Activated naive CD4-positive, alpha-beta T cell (primary cell): Measurements from ENCODE around the gene INO80D.
"Not testable (repeated sequence)": the region's sequence is repeated elsewhere in the genome, so short reads cannot be mapped to it uniquely, and the experiment has no call there.

Experiments used
- DNase-seq, 4 experiments: peaks; one replicate each; lab custom pipeline; 2025; lab: John Stamatoyannopoulos, UW

The INO80D gene

DNA sequence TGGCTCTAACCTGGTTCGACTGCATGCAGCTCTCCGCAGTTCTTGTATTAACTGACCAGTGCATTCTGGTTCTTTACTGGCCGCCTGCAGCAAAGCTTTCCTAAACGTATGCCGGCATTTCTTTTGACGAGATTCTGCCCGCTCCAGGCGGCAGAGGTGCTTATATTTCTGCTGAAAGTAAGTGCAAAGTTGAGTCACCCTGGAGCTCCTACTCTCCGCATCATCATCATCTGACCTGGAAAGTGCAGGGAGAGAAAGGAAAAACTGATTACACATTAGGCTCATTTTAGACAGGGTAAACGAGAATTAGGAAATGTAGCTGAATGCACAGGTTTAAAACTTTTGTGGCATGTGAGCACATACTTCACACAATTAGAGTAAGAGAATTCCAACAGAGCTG, 57.9 kb downstream of the INO80D start:
- no peak for DNase-seq

DNA sequence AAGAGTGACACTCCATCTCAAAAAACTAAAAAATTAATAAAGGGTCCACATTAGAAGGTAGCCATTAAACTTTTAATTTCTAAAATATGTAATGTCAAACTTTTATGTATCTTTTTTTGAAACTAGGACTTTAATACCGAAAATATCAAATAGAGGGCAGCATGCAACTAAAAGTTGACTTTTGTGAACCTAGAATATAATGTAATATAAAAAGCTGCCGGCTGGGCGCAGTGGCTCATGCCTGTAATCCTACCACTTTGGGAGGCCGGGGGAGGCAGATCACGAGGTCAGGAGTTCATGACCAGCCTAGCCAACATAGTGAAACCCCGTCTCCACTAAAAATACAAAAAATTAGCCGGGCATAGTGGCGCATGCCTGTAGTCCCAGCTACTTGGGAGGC, 62.8 kb downstream of the INO80D start:
- DNase-seq: no peak

DNA sequence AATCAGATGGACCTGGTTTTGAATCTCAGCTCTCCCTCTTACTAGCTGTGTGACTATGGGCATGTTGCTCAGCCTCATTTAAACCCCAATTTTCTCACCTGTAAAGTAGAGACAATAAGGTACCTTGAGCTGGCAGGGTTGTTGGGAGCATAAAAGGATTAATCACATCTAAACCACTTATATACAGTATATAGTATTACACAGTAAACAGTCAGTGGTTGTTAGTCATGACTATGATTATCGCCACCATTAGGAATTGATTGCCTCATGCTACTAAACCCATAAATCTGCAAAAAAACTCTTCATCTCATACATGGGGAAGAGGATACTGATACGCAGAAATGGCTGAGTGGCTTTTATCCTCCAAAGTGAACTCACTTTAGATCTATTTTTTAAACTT, 65.8 kb downstream of the INO80D start:
- DNase-seq: no peak

DNA sequence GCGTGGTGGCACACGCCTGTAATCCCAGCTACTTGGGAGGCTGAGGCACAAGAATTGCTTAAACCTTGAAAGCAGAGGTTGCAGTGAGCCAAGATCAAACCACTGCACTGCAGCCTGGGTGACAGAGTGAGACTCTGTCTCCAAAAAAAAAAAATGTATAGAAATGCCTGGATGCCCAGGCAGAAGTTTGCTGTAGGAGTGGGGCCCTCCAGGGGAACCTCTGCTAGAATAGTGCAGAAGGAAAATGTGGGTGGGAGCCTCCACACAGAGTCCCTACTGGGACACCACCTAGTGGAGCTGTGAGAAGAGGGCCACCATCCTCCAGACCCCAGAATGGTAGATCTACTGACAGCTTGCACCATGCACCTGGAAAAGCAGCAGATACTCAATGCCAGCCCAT, 70.2 kb downstream of the INO80D start:
- DNase-seq: not testable (repeated sequence)

DNA sequence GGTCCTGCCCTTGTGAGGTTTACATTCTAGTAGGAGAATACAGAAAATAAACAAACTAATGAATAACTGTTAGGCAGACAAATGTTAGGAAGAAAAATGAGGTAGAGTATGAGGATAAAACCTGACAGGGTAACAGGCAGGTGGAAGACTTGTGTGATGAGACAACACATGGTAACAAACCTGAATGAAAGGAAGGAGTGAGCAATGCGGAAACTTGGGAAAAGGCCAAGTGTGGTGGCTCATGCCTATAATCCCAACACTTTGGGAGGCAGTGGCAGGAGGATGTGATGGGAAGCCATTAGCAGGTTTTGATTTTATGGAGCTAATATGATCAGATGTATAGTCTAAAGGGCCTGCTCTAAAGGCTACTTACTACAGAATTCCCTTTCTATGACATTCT, 74.2 kb downstream of the INO80D start:
- DNase-seq: no peak

DNA sequence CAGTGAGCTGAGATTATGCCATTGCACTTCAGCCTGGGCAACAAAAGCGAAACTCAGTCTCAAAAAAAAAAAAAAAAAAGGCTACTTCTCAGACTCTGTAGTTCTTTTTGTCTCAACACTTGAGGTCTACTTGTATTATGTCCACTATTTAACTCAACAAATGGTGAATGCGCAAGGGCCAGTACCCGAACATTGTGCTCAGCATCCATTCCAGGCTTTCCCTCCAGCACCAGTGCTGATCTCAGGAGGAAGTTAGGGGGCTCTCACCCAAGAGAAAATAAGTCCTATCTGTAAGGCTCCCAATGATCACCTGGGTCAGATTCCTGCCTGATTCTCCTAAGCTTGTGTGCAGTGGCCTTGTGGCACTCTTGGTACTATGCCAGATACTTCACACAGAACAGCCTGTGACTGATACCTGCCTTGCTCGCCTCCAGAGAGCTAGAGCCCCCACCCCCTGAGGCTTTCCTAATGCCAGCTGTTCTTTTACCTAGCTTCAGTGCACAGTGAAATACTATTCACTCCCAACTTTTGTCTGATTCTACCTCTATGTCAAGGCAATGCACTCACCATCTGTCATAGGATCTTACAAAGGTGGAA, 74.9 kb downstream of the INO80D start:
- DNase-seq: no peak

DNA sequence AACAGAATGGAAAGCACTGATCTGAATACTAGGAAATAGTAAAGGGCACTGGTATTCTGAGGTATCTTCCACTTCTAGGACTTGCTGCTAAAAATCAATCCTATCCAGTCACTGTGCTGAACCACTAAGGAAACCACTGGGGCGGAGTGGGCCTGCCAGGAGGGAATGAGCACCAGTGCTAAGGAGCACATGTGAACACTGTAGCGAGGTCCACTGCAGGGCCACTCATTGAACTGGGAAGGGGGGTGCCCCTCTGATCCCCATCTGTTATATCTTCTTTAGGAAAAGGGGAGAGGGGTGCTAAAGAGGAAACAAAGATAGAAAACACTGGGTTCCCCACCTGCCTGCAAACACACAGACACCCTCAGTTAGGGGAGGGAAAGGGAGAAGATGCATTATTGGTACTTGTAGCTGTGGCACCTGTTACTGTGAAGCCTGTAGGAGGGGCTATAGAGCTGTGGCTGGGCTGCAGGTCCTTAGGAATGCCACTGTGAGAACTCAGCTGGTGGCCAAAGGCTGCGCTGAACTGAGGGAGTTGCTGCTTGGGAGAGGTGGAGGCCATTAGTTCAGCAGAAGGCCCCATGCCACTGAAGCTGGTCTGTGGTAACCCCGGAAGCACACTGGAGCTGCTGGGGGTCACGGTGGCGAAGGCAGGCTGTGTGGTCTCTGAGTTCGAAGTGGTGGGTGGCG, 81.8 kb downstream of the INO80D start:
- no peak for DNase-seq

DNA sequence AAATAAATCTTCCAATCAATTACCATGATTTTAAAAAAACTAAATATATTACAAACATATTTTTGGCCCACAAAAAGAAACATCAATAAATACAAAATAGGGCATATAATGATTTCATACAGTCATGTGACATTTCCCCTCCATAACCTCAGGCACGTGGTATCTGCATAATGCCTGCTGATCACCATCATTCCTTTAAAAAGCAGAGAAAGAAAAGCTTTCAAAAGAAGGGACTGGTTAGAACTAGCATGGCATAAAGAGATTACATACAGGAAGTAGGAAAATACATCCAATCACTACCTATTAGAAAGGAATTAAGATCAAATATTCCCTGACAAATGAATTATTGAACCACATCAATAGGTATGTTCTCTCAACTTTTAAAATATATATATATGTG, 83.5 kb downstream of the INO80D start:
- DNase-seq: no peak

DNA sequence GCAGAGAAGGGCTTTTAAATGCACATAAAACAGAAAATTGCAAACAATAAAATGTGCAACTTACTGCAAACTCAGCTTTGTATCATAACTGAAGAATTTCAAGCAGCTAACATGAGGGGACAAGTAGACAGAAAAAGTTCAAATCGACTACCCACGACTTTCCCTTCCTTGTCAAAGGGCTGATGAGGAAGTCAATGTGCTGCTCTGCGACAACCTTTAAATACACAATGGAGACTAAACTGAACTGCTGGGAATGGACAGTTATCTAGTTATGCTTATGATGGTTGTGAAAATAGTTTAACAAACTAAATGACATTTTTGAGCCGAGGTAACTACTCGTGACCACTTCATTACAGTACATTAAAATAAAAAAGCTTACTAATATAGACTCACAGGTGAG, 84.1 kb downstream of the INO80D start:
- no peak for DNase-seq

DNA sequence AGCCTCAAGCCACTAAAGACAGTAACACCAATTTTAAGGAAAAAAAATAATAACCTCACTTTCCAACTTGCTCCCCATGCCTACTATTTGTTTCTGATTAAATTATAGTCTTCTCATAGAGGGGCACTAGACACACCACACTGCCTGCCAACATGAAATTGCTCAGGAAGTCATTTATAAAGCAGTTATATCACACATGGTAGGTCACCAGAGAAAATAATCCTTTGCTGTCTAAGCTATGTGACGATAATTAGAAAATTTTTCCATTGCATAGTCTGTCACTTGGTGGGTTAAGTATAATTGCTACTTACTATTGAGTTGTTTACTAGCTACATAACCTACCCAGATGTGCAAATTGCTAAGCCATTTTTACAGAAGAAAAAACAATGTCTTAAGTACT, 85.2 kb downstream of the INO80D start:
- no peak for DNase-seq

DNA sequence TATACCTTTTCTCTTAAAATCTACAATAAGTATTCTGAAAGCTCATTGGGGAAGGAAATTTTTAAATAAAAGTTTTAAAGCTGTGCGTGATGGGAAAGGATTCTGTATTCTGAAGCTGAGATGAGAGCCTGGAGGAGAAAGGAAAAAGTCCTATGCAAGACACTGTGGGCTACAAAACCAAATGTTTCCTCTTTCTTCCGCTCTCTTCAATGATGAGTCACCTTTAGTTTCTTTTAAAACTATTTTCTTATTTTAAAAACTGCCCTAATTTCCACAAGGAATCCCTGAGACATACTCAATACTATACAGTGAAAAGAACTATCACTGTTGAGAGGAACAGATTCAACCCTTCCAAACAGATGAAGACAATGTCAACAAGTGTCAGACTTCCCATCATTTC, 87.4 kb downstream of the INO80D start:
- no peak for DNase-seq

DNA sequence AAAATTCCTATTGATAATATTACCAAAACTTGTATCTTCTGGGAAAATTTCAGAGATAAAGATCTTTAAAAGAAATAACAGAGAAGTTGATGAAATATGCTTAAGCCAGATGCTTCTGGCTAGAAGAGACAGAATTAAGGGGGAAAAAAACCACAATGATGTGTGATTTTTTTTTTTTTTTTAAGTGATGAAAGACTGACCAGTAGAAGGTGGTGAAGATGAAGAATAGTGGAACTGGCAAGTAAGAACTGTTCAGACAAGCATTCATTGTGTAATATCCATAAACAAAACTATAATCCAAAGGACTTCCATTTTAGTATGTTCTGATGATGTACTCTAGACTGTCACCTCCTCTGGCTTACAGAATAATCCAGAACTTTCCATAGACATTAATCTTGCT, 89.8 kb downstream of the INO80D start:
- DNase-seq: no peak

DNA sequence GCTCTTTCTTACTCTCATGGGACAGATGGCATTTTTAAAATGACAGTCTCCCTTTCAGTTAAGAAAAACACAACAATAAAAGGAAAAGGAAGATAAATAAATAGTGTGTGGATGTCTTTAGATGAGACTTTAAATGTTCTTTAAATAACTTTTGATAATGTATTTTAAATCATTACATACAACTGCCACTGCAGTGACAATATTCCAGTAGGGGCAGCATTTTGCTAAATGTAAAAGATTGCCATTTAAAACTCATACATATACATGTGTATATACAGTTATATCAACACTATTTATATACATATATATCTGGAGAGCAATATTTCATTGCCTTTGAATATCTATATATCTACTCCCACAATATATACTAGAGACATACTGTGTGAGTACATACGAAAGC, 90.7 kb downstream of the INO80D start:
- DNase-seq: no peak

DNA sequence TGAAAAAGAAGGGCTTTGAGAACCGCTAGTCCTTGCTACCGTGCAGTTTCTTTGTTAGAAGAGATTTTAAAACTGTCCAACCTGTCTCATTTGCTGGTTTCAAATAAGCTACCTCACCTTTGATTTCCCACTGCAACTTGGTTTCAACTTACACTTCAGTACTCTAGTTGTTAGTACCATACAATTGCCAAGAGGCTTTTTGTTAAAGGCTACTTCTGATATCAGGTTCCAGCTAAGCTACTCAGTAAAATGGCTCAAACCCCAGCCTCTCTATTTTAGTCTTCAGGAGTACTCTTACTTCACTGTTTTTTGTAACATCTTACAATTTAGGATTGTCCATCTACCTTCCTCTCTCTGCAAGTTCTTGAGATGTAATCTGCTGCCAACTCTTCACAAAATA, 91.6 kb downstream of the INO80D start:
- no peak for DNase-seq

DNA sequence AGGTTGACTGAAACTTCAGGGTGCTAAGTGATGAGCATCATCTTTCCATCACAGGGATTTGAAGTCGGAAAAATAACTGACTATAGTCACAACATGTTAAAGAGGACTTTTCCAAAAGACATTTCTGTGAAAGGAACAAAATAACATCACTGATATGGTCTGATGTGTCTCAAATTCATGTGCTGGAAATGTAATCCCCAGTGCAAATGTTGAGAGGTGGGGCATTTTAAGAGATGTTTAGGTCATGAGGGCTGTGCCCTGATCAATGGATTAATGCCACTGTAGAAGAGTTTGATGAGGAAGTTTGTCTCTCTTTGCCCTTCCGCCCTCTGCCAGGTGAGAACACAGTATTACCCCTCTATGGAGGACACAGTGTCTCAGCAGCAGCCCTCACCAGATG, 95.9 kb downstream of the INO80D start:
- no peak for DNase-seq

DNA sequence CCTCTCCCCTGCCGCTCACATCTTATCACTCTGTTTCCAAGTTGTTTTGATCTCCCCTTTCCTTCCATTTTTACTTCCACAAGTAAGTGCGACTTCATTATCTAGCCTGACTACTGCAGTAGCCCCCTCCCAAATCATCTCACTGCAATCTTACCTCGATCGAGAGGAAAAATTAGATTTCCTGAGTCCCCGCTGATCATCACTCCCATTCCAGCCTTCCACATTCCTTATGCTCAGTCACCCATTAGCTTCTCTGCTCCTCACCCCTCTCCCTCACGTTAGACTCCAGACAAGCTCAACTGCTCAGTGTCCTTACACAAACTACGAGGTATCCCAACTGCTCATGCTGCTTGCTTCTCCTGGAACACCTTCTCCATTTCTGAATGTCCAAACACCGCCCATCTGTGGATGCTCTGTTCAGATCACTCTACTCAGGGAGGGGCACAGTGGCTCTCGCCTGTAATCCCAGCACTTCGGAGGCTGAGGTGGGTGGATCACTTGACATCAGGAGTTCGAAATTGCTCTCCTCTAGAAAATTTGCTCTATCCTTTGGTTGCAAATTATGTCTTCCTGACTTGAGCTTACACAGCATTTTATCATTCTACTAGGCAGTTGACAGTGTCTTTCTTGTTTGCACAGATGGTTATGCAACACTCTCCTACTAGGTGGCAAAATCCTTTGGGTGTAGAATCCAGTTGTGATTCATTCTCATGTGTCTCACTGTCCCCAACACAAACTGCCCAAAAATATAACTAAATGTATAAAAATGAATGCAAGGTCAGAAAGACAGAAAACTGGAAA, 96.5 kb downstream of the INO80D start:
- DNase-seq: no peak

DNA sequence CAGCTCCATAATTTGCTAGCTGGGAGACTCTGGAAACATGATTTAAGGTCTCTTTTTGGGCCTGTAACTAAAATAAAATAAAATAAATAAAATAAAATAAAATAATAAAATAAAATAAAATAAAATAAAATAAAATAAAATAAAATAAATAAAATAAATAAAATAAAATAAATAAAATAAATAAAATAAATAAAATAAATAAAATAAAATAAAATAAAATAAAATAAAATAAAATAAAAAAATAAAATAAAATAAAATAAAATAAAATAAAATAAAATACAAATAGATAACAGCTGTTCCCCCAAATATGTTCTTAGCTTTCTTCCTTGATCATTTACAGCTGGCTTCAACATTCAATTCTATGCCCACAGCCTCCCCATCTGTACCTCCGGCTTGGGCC, 97.3 kb downstream of the INO80D start:
- not testable (repeated sequence) for DNase-seq

DNA sequence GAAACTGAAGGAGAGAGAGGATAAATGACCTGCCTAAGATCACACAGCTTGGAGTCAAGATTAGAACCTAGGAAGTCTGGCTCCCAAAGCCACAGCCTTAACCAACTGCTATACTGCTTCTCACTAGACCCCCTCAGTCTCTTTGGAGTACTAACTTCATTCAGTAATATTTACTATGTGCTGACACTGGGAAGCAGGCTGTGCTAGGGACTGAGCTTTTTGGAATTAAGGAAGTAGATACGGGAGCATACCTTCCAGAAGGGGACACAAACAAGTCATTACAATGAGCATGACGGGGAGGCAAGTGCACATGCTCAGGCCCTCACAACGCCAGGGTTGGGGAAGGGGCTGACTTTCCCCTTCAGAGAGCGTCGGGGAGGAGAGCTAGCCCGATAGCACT, 97.7 kb downstream of the INO80D start:
- DNase-seq: no peak

DNA sequence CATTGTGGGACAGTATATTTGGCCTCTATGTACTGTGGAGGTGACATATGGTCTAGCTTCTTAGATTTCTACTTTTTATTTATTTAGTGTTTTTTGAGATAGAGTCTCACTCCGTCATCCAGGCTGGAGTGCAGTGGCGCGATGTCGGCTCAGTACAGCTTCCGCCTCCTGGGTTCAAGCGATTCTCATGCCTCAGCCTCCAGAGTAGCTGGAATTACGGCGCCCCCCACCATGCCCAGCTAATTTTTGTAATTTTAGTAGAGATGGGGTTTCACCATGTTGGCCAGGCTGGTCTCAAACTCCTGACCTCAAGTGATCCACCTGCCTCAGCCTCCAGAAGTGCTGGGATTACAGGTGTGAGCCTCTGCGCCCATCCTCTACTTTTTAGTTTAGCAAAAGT, 99.6 kb downstream of the INO80D start:
- not testable (repeated sequence) for DNase-seq

DNA sequence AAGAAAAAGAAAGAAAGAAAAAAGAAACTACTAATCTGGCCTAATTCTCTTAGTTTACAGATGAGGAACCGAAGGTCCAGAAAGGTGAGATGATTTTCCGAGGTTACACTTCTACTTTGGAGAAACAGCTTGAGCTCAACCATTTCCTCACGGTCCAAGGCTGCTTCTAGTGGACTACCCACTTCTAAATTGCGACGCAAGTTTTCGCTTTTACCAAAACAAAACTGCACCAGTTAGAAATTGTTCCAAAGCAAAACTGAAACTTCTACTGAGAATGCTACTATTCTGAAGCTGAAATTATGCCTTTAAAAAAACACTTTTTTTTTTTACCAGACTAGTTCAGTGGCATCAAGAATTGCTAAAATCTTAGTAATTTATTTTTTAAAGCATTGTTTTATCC, 101.6 kb downstream of the INO80D start:
- no peak for DNase-seq

DNA sequence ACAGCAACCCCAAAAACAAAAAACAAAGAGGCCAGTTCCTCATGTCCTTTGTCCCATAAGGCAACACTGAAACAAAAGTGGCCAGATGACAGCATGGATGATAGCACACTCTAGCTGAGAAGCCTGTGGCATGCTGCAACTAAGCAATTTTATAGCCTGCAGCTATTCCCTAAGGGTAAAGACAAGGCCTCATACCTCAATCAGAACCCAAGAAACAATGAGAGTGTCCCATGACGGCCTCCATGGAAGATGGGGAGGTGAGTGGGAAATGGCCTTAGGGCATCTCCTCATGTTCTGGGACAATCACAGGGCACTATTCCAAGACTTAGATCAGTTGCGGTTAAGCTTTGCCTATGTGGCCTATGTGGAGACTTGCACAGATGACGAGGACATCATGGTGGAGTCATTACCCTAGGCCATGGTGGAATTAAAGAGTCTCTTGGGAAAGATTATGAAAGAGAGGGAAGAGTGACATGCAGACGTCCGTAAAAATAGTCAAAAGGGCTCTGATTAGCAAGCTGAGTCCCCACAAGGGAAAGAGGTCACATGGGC, 103.1 kb downstream of the INO80D start:
- DNase-seq: no peak

DNA sequence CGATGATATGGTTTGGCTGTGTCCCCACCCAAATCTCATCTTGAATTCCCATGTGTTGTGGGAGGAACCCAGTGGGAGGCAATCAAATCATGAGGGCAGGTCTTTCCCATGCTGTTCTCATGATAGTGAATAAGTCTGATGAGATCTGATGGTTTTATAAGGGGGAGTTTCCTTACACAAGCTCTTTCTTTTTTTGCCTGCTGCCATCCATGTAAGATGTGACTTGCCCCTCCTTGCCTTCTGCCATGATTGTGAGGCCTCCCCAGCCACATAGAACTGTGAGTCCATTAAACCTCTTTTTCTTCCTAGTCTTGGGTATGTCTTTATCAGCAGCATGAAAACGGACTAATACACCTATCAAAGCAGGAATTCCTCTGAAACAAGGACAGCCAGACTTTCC, 107.2 kb downstream of the INO80D start:
- DNase-seq: not testable (repeated sequence)

DNA sequence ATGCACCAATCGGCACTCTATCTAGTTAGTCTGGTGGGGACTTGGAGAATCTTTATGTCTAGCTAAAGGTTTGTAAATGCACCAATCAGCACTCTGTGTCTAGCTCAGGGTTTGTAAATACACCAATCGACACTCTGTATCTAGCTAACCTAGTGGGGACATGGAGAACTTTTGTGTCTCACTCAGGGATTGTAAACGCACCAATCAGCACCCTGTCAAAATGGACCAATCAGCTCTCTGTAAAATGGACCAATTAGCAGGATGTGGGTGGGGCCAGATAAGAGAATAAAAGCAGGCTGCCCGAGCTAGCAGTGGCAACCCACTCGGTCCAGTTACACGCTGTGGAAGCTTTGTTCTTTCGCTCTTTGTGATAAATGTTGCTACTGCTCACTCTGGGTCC, 108.3 kb downstream of the INO80D start:
- not testable (repeated sequence) for DNase-seq
